Measurements from ENCODE around the gene GNAQ.

- TF ChIP-seq, protein P1, sequence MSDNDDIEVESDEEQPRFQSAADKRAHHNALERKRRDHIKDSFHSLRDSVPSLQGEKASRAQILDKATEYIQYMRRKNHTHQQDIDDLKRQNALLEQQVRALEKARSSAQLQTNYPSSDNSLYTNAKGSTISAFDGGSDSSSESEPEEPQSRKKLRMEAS (IDR thresholded peaks at IDR 0.05; ENCODE audit: low read depth), result no peak
- TF ChIP-seq, protein P2, sequence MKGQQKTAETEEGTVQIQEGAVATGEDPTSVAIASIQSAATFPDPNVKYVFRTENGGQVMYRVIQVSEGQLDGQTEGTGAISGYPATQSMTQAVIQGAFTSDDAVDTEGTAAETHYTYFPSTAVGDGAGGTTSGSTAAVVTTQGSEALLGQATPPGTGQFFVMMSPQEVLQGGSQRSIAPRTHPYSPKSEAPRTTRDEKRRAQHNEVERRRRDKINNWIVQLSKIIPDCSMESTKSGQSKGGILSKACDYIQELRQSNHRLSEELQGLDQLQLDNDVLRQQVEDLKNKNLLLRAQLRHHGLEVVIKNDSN (IDR thresholded peaks at IDR 0.05; ENCODE audit: borderline replicate concordance, low read depth), result no peak
- no peak for TF ChIP-seq TCF12 (IDR thresholded peaks at IDR 0.05)
- no peak for TF ChIP-seq SIN3A (IDR thresholded peaks at IDR 0.05; ENCODE audit: borderline replicate concordance, low read depth, low read length)
- TF ChIP-seq, protein P3, sequence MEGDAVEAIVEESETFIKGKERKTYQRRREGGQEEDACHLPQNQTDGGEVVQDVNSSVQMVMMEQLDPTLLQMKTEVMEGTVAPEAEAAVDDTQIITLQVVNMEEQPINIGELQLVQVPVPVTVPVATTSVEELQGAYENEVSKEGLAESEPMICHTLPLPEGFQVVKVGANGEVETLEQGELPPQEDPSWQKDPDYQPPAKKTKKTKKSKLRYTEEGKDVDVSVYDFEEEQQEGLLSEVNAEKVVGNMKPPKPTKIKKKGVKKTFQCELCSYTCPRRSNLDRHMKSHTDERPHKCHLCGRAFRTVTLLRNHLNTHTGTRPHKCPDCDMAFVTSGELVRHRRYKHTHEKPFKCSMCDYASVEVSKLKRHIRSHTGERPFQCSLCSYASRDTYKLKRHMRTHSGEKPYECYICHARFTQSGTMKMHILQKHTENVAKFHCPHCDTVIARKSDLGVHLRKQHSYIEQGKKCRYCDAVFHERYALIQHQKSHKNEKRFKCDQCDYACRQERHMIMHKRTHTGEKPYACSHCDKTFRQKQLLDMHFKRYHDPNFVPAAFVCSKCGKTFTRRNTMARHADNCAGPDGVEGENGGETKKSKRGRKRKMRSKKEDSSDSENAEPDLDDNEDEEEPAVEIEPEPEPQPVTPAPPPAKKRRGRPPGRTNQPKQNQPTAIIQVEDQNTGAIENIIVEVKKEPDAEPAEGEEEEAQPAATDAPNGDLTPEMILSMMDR (IDR thresholded peaks at IDR 0.05), result no peak
- TF ChIP-seq EP300 (IDR thresholded peaks at IDR 0.05; ENCODE audit: borderline replicate concordance in 1 of 2, low read depth in 1 of 2, low read length in 1 of 2), result no peak
- no peak for TF ChIP-seq POLR2AphosphoS5 (IDR thresholded peaks at IDR 0.05; ENCODE audit: low read depth, low read length)
- TF ChIP-seq IRF3 (IDR thresholded peaks at IDR 0.05; ENCODE audit: low read depth, low read length), result no peak
- no peak for TF ChIP-seq TAF1 (IDR thresholded peaks at IDR 0.05; ENCODE audit: borderline replicate concordance, low read depth, low read length)
- TF ChIP-seq, protein P4, sequence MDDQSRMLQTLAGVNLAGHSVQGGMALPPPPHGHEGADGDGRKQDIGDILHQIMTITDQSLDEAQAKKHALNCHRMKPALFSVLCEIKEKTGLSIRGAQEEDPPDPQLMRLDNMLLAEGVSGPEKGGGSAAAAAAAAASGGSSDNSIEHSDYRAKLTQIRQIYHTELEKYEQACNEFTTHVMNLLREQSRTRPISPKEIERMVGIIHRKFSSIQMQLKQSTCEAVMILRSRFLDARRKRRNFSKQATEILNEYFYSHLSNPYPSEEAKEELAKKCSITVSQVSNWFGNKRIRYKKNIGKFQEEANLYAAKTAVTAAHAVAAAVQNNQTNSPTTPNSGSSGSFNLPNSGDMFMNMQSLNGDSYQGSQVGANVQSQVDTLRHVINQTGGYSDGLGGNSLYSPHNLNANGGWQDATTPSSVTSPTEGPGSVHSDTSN (IDR thresholded peaks at IDR 0.05), result no peak
Measured at GRCh38 chr9:77802064-77802463, 229.5 kb downstream of the GNAQ start.

All from SK-N-SH (cell line).